Activated T-helper 17 cell treated with anti-CD3 and anti-CD28 coated beads, Interleukin-2, amount 50 U/mL, for 72 hours (primary cell): Measurements from ENCODE around the gene HOXA2. TPM values are rescaled to one million over a fixed set of nuclear protein-coding genes. Genes with fewer than 3 reads are reported as not detected.

Experiments
- ATAC-seq: fragments of 150-1000 bp; cut with Tn5 transposase; replicated peaks from 2 replicates; pipeline ENCODE4 v1.10.0; 2021; ENCODE audit warnings: mild to moderate bottlenecking, moderate library complexity
- H3K27ac Mint-ChIP-seq: one replicate; pipeline ENCODE4 v1.8.0; 2022; ENCODE audit warnings: mixed read lengths
- H3K27me3 Mint-ChIP-seq: one replicate; pipeline ENCODE4 v1.8.0; 2022; ENCODE audit warnings: mixed read lengths
- H3K36me3 Mint-ChIP-seq: one replicate; pipeline ENCODE4 v1.8.0; 2022; ENCODE audit warnings: low read depth, mild to moderate bottlenecking, mixed read lengths
- H3K4me1 Mint-ChIP-seq: one replicate; pipeline ENCODE4 v1.8.0; 2022; ENCODE audit warnings: mixed read lengths
- H3K4me3 Mint-ChIP-seq: one replicate; pipeline ENCODE4 v1.8.0; 2022; ENCODE audit warnings: mild to moderate bottlenecking, mixed read lengths
- H3K9me3 Mint-ChIP-seq: one replicate; pipeline ENCODE4 v1.8.0; 2022; ENCODE audit warnings: mixed read lengths
- total RNA-seq, 2 donors: library from RNA; stranded (reverse); gene quantifications; one replicate each; pipeline ENCODE4 v1.2.3, GENCODE V29; 2022

HOXA2 gene
- total RNA-seq, 2 donors from 2014 or later, result not detected

- H3K27ac Mint-ChIP-seq, result no peak overlapping the region
- peaks cover 5% of the 10 kb centered on the region for H3K4me1 Mint-ChIP-seq
- H3K36me3 Mint-ChIP-seq, result peaks cover 2% of the 10 kb centered on the region
- no peak for ATAC-seq
- no peaks in the 10 kb centered on the region for H3K9me3 Mint-ChIP-seq
- peak overlapping the region; percentile 81 for H3K4me3 Mint-ChIP-seq
- peaks cover 64% of the 10 kb centered on the region for H3K27me3 Mint-ChIP-seq
Observed at GRCh38 chr7:27094304-27095049, 8.0 kb downstream of the HOXA2 start.

GRCh38 chr7:27093184-27093895, 9.1 kb downstream of the HOXA2 start:
- Mint-ChIP-seq H3K27ac (no peak overlapping the region), H3K27me3 (peaks cover 73% of the 10 kb centered on the region), H3K9me3 (no peaks in the 10 kb centered on the region), H3K4me1 (peaks cover 5% of the 10 kb centered on the region), H3K36me3 (no peaks in the 10 kb centered on the region), H3K4me3 (no peak overlapping the region)
- ATAC-seq, result no peak

GRCh38 chr7:27092819-27093110, 9.7 kb downstream of the HOXA2 start:
- Mint-ChIP-seq H3K4me3 (no peak overlapping the region), H3K27me3 (peaks cover 76% of the 10 kb centered on the region), H3K36me3 (peaks cover under 1% of the 10 kb centered on the region), H3K9me3 (no peaks in the 10 kb centered on the region), H3K27ac (no peak overlapping the region), H3K4me1 (peaks cover 5% of the 10 kb centered on the region)
- no peak for ATAC-seq

GRCh38 chr7:27091941-27092818, 10.3 kb downstream of the HOXA2 start:
- peaks cover 2% of the 10 kb centered on the region for H3K4me1 Mint-ChIP-seq
- no peak overlapping the region for H3K27ac Mint-ChIP-seq
- H3K36me3 Mint-ChIP-seq, result peaks cover 6% of the 10 kb centered on the region
- peaks cover 80% of the 10 kb centered on the region for H3K27me3 Mint-ChIP-seq
- no peaks in the 10 kb centered on the region for H3K9me3 Mint-ChIP-seq
- ATAC-seq, result no peak
- no peak overlapping the region for H3K4me3 Mint-ChIP-seq

GRCh38 chr7:27091105-27091504, 11.4 kb downstream of the HOXA2 start:
- peaks cover 81% of the 10 kb centered on the region for H3K27me3 Mint-ChIP-seq
- H3K9me3 Mint-ChIP-seq, result no peaks in the 10 kb centered on the region
- no peak overlapping the region for H3K4me3 Mint-ChIP-seq
- no peak for ATAC-seq
- no peak overlapping the region for H3K27ac Mint-ChIP-seq
- H3K36me3 Mint-ChIP-seq, result peaks cover 7% of the 10 kb centered on the region
- H3K4me1 Mint-ChIP-seq, result no peaks in the 10 kb centered on the region

GRCh38 chr7:27088002-27088922, 14.2 kb downstream of the HOXA2 start:
- peaks cover 62% of the 10 kb centered on the region for H3K27me3 Mint-ChIP-seq
- no peak overlapping the region for H3K27ac Mint-ChIP-seq
- H3K4me3 Mint-ChIP-seq, result peak overlapping the region; percentile 25
- H3K9me3 Mint-ChIP-seq, result no peaks in the 10 kb centered on the region
- peaks cover 7% of the 10 kb centered on the region for H3K36me3 Mint-ChIP-seq
- H3K4me1 Mint-ChIP-seq, result no peaks in the 10 kb centered on the region
- no peak for ATAC-seq

- H3K4me1 Mint-ChIP-seq, result no peaks in the 10 kb centered on the region
- peaks cover 7% of the 10 kb centered on the region for H3K36me3 Mint-ChIP-seq
- no peak for ATAC-seq
- peaks cover 21% of the 10 kb centered on the region for H3K27me3 Mint-ChIP-seq
- H3K9me3 Mint-ChIP-seq, result no peaks in the 10 kb centered on the region
- H3K4me3 Mint-ChIP-seq, result no peak overlapping the region
- H3K27ac Mint-ChIP-seq, result no peak overlapping the region
Observed at GRCh38 chr7:27083646-27084045, 18.8 kb downstream of the HOXA2 start.

- ATAC-seq, result no peak
Observed at GRCh38 chr7:27082171-27082570, 20.3 kb downstream of the HOXA2 start.

GRCh38 chr7:27080844-27081436, 21.5 kb downstream of the HOXA2 start:
- no peak overlapping the region for H3K4me3 Mint-ChIP-seq
- no peaks in the 10 kb centered on the region for H3K36me3 Mint-ChIP-seq
- no peak overlapping the region for H3K27ac Mint-ChIP-seq
- H3K9me3 Mint-ChIP-seq, result no peaks in the 10 kb centered on the region
- peaks cover 9% of the 10 kb centered on the region for H3K27me3 Mint-ChIP-seq
- no peak for ATAC-seq
- H3K4me1 Mint-ChIP-seq, result no peaks in the 10 kb centered on the region

More at GRCh38 chr7:27082171-27082570, 20.3 kb downstream of the HOXA2 start:
- H3K9me3 Mint-ChIP-seq, result no peaks in the 10 kb centered on the region
- no peak overlapping the region for H3K4me3 Mint-ChIP-seq
- no peaks in the 10 kb centered on the region for H3K4me1 Mint-ChIP-seq
- H3K27ac Mint-ChIP-seq, result no peak overlapping the region
- H3K27me3 Mint-ChIP-seq, result peaks cover 10% of the 10 kb centered on the region
- H3K36me3 Mint-ChIP-seq, result peaks cover under 1% of the 10 kb centered on the region

- no peak for ATAC-seq
- H3K9me3 Mint-ChIP-seq, result no peaks in the 10 kb centered on the region
- no peak overlapping the region for H3K4me3 Mint-ChIP-seq
- no peaks in the 10 kb centered on the region for H3K4me1 Mint-ChIP-seq
- H3K27me3 Mint-ChIP-seq, result peaks cover 9% of the 10 kb centered on the region
- H3K36me3 Mint-ChIP-seq, result no peaks in the 10 kb centered on the region
- no peak overlapping the region for H3K27ac Mint-ChIP-seq
Observed at GRCh38 chr7:27079234-27079975, 23.1 kb downstream of the HOXA2 start.

GRCh38 chr7:27078616-27079233, 23.8 kb downstream of the HOXA2 start:
- no peak overlapping the region for H3K27ac Mint-ChIP-seq
- no peaks in the 10 kb centered on the region for H3K4me1 Mint-ChIP-seq
- no peaks in the 10 kb centered on the region for H3K36me3 Mint-ChIP-seq
- no peak for ATAC-seq
- peaks cover 13% of the 10 kb centered on the region for H3K27me3 Mint-ChIP-seq
- no peaks in the 10 kb centered on the region for H3K9me3 Mint-ChIP-seq
- no peak overlapping the region for H3K4me3 Mint-ChIP-seq

GRCh38 chr7:27073076-27073475, 29.4 kb downstream of the HOXA2 start:
- no peak overlapping the region for H3K27ac Mint-ChIP-seq
- H3K27me3 Mint-ChIP-seq, result peaks cover 17% of the 10 kb centered on the region
- no peaks in the 10 kb centered on the region for H3K9me3 Mint-ChIP-seq
- H3K36me3 Mint-ChIP-seq, result no peaks in the 10 kb centered on the region
- no peak for ATAC-seq
- H3K4me3 Mint-ChIP-seq, result no peak overlapping the region
- no peaks in the 10 kb centered on the region for H3K4me1 Mint-ChIP-seq
